PC-3 (cell line): ENCODE measurements around the gene UBR2.

Experiments used
- EZH2 ChIP-seq: fragments of 300-600 bp; sonication (generic); IDR thresholded peaks from one replicate; pipeline ENCODE4 v1.6.1; 2017; ENCODE audit warnings: antibody characterized with exemption, mild to moderate bottlenecking, low read length; ENCODE audit not compliant: unreplicated experiment
- EZH2phosphoT487 ChIP-seq: fragments of 300-600 bp; sonication (generic); IDR thresholded peaks from 2 replicates; pipeline ENCODE4 v1.6.1; 2018; ENCODE audit warnings: mild to moderate bottlenecking, antibody characterized with exemption, low read length, borderline replicate concordance
- TF ChIP-seq, protein P1 (sequence below): fragments of 300-600 bp; sonication (generic); conservative IDR thresholded peaks from 2 replicates; pipeline ENCODE4 v1.5.1; 2017; ENCODE audit warnings: antibody characterized with exemption, low read depth, mild to moderate bottlenecking, low read length

- TF ChIP-seq EZH2 (no peak), EZH2phosphoT487 (no peak)
- TF ChIP-seq, protein P1, sequence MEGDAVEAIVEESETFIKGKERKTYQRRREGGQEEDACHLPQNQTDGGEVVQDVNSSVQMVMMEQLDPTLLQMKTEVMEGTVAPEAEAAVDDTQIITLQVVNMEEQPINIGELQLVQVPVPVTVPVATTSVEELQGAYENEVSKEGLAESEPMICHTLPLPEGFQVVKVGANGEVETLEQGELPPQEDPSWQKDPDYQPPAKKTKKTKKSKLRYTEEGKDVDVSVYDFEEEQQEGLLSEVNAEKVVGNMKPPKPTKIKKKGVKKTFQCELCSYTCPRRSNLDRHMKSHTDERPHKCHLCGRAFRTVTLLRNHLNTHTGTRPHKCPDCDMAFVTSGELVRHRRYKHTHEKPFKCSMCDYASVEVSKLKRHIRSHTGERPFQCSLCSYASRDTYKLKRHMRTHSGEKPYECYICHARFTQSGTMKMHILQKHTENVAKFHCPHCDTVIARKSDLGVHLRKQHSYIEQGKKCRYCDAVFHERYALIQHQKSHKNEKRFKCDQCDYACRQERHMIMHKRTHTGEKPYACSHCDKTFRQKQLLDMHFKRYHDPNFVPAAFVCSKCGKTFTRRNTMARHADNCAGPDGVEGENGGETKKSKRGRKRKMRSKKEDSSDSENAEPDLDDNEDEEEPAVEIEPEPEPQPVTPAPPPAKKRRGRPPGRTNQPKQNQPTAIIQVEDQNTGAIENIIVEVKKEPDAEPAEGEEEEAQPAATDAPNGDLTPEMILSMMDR: no peak
Observed at GRCh38 chr6:42688281-42688680, 124.5 kb downstream of the UBR2 start.
